Left forelimb (tissue), 1 donor: ENCODE measurements around the gene TPX2.

Experiments used
- DNase-seq: peaks from one replicate; pipeline ENCODE4 v3.0.0-alpha.2; 2018; ENCODE audit warnings: low spot score

TPX2 gene

GRCh38 chr20:31833931-31834521, 94.9 kb downstream of the TPX2 start:
- no peak for DNase-seq

- DNase-seq: no peak
These were observed 96.5 kb downstream of the TPX2 start for GRCh38 chr20:31835554-31835953.

- DNase-seq: peak; percentile 80
These were observed 97.1 kb downstream of the TPX2 start for GRCh38 chr20:31835977-31836852.

GRCh38 chr20:31836853-31837608, 97.9 kb downstream of the TPX2 start:
- no peak for DNase-seq

GRCh38 chr20:31837896-31838397, 98.9 kb downstream of the TPX2 start:
- DNase-seq: no peak

- no peak for DNase-seq
These were observed 99.7 kb downstream of the TPX2 start for GRCh38 chr20:31838646-31839292.

GRCh38 chr20:31839782-31840487, 100.8 kb downstream of the TPX2 start:
- DNase-seq: no peak

GRCh38 chr20:31840906-31841816, 102.1 kb downstream of the TPX2 start:
- no peak for DNase-seq

- no peak for DNase-seq
These were observed 102.8 kb downstream of the TPX2 start for GRCh38 chr20:31841928-31842327.

GRCh38 chr20:31842471-31843157, 103.5 kb downstream of the TPX2 start:
- DNase-seq: no peak

GRCh38 chr20:31843288-31843687, 104.2 kb downstream of the TPX2 start:
- DNase-seq: no peak

- DNase-seq: no peak
These were observed 104.8 kb downstream of the TPX2 start for GRCh38 chr20:31843881-31844280.

- no peak for DNase-seq
These were observed 105.7 kb downstream of the TPX2 start for GRCh38 chr20:31844737-31845299.

- DNase-seq: no peak
These were observed 106.3 kb downstream of the TPX2 start, which contains the start of gene FOXS1 for GRCh38 chr20:31845300-31845863. Gene FOXS1 (minus strand): TSS chr20:31845604. CDS start chr20:31845542, 62 bp downstream.

- no peak for DNase-seq
These were observed 107.7 kb downstream of the TPX2 start for GRCh38 chr20:31846793-31847138.

GRCh38 chr20:31848088-31848999, 109.3 kb downstream of the TPX2 start:
- DNase-seq: no peak

- no peak for DNase-seq
These were observed 110.3 kb downstream of the TPX2 start for GRCh38 chr20:31849306-31849930.
